Activated CD4-positive, alpha-beta T cell treated with anti-CD3 and anti-CD28 coated beads, Interleukin-2, Interleukin-4, amounts not matched to agents 100 ng/mL and 50 ng/mL, durations not matched to agents 16 hours and 8 hours (primary cell): Measurements from ENCODE around the gene ANXA3.
"Not testable (repeated sequence)": the region's sequence is repeated elsewhere in the genome, so short reads cannot be mapped to it uniquely, and the experiment has no call there.

ENCODE experiments used
- DNase-seq: peaks from one replicate; pipeline ENCODE4 v3.0.0-alpha.2; 2020; ENCODE audit warnings: low spot score

The ANXA3 gene

GRCh38 chr4:78543424-78544125, 8.0 kb upstream of the ANXA3 start:
- no peak for DNase-seq

- DNase-seq: no peak
Observed at GRCh38 chr4:78544678-78545077, 6.9 kb upstream of the ANXA3 start.

- DNase-seq: no peak
Observed at GRCh38 chr4:78545275-78546246, 6.0 kb upstream of the ANXA3 start.

- DNase-seq: not testable (repeated sequence)
Observed at GRCh38 chr4:78547899-78548298, 3.7 kb upstream of the ANXA3 start.

- DNase-seq: not testable (repeated sequence)
Observed at GRCh38 chr4:78548889-78549288, 2.7 kb upstream of the ANXA3 start.

- DNase-seq: peak; percentile 6
Observed at GRCh38 chr4:78552389-78553042, 946 bp downstream of the ANXA3 start.

- DNase-seq: no peak
Observed at GRCh38 chr4:78553043-78553396, 1.4 kb downstream of the ANXA3 start.

- DNase-seq: no peak
Observed at GRCh38 chr4:78553529-78554060, 2.0 kb downstream of the ANXA3 start.

- DNase-seq: no peak
Observed at GRCh38 chr4:78556665-78557064, 5.1 kb downstream of the ANXA3 start.

GRCh38 chr4:78557841-78558240, 6.3 kb downstream of the ANXA3 start:
- DNase-seq: no peak

- no peak for DNase-seq
Observed at GRCh38 chr4:78558410-78558809, 6.8 kb downstream of the ANXA3 start.

- DNase-seq: no peak
Observed at GRCh38 chr4:78560296-78560963, 8.9 kb downstream of the ANXA3 start.

GRCh38 chr4:78561677-78562076, 10.1 kb downstream of the ANXA3 start:
- no peak for DNase-seq

GRCh38 chr4:78562687-78563086, 11.1 kb downstream of the ANXA3 start:
- DNase-seq: no peak

GRCh38 chr4:78565971-78566372, 14.4 kb downstream of the ANXA3 start:
- DNase-seq: no peak

GRCh38 chr4:78566834-78567499, 15.4 kb downstream of the ANXA3 start:
- DNase-seq: no peak

GRCh38 chr4:78567500-78568060, 16.0 kb downstream of the ANXA3 start:
- DNase-seq: no peak

GRCh38 chr4:78568640-78569305, 17.2 kb downstream of the ANXA3 start:
- DNase-seq: no peak

GRCh38 chr4:78569306-78569821, 17.8 kb downstream of the ANXA3 start:
- DNase-seq: no peak

- DNase-seq: no peak
Observed at GRCh38 chr4:78570117-78570516, 18.5 kb downstream of the ANXA3 start.
